Activated CD8-positive, alpha-beta T cell treated with anti-CD3 and anti-CD28 coated beads, Interleukin-2, amount 10 ng/mL, durations not matched to agents 7 days and 5 days (primary cell): ENCODE measurements around the gene HSPA12B. TPM values are rescaled to one million over a fixed set of nuclear protein-coding genes. Genes with fewer than 3 reads are reported as not detected.

Source experiments
- ATAC-seq: fragments of 150-1000 bp; cut with Tn5 transposase; one replicate; pipeline ENCODE4 v1.10.0; 2021; ENCODE audit warnings: moderate library complexity
- CTCF ChIA-PET: fragments of 350-600 bp; sonication (Branson Sonifier 250); formaldehyde crosslinking; loops from one replicate; lab custom pipeline; 2021; ENCODE audit warnings: antibody characterized with exemption; lab: Charles Lee
- POLR2A ChIA-PET: fragments of 350-600 bp; sonication (Branson Sonifier 250); formaldehyde crosslinking; loops from one replicate; lab custom pipeline; 2021; ENCODE audit warnings: antibody characterized with exemption; lab: Charles Lee
- DNase-seq: peaks from one replicate; pipeline ENCODE4 v3.0.0-alpha.2; 2020
- H3K27ac Mint-ChIP-seq: one replicate; pipeline ENCODE4 v1.8.0; 2021; ENCODE audit warnings: mild to moderate bottlenecking, mixed read lengths
- H3K27me3 Mint-ChIP-seq: one replicate; pipeline ENCODE4 v1.8.0; 2021; ENCODE audit warnings: low read depth, mixed read lengths
- H3K36me3 Mint-ChIP-seq: one replicate; pipeline ENCODE4 v1.8.0; 2021; ENCODE audit warnings: low read depth, mixed read lengths
- H3K4me1 Mint-ChIP-seq: one replicate; pipeline ENCODE4 v1.8.0; 2021; ENCODE audit warnings: low read depth, mixed read lengths
- H3K4me3 Mint-ChIP-seq: one replicate; pipeline ENCODE4 v1.8.0; 2021; ENCODE audit warnings: mild to moderate bottlenecking, mixed read lengths
- H3K9me3 Mint-ChIP-seq: one replicate; pipeline ENCODE4 v1.8.0; 2022; ENCODE audit warnings: mixed read lengths; ENCODE audit not compliant: insufficient read depth
- total RNA-seq, 2 experiments: library from RNA; stranded (reverse); gene quantifications; one replicate each; pipeline ENCODE4 v1.2.3, GENCODE V29; 2021

Gene HSPA12B
- total RNA-seq, 2 experiments from 2014 or later, result not detected

- Mint-ChIP-seq H3K27me3 (peaks cover 6% of the 10 kb centered on the region), H3K9me3 (no peaks in the 10 kb centered on the region), H3K36me3 (no peaks in the 10 kb centered on the region), H3K4me1 (no peaks in the 10 kb centered on the region), H3K27ac (no peak overlapping the region), H3K4me3 (no peak overlapping the region)
- ChIA-PET POLR2A (no interaction called here), CTCF (interaction anchor here (0.8 to 2.4 kb wide), 2 partner anchors 30 to 143 kb away, joined by 3 to 12 read pairs; no protein-coding TSS in a partner anchor)
- ATAC-seq (no peak), DNase-seq (no peak)
These were observed 26.3 kb upstream of the HSPA12B start for GRCh38 chr20:3705970-3706739.

GRCh38 chr20:3706774-3707507 is 25.5 kb upstream of the HSPA12B start:
- Mint-ChIP-seq H3K4me1 (no peaks in the 10 kb centered on the region), H3K36me3 (no peaks in the 10 kb centered on the region), H3K4me3 (no peak overlapping the region), H3K27ac (no peak overlapping the region), H3K9me3 (no peaks in the 10 kb centered on the region), H3K27me3 (peaks cover 6% of the 10 kb centered on the region)
- CTCF ChIA-PET, result interaction anchor here (1.2 to 2.4 kb wide), 2 partner anchors 30 to 144 kb away, joined by 9 to 12 read pairs; no protein-coding TSS in a partner anchor
- POLR2A ChIA-PET, result no interaction called here
- no peak for ATAC-seq
- no peak for DNase-seq

DNA sequence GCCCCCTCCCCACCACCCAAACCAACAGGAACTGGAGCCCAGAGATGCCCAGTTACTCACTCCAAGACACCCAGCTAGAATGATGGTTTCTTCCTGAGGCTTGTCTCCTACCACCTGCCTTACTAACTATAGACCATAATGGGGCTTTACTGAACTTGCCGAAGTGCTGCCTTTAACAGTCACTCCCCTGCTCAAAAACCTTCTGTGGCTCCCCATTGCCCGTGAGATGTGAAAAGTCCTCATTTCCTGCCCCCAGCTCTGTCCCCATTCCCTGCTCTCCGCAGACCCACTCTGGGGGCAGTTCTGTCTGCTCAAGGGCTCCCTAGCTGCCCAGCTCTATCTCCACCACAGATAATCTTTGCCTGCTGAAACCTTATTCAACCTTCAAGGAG is 25.0 kb upstream of the HSPA12B start:
- DNase-seq (no peak), ATAC-seq (no peak)
- Mint-ChIP-seq H3K4me1 (no peaks in the 10 kb centered on the region), H3K36me3 (no peaks in the 10 kb centered on the region), H3K27me3 (peaks cover 6% of the 10 kb centered on the region), H3K27ac (no peak overlapping the region), H3K4me3 (no peak overlapping the region), H3K9me3 (no peaks in the 10 kb centered on the region)
- ChIA-PET POLR2A (no interaction called here), CTCF (interaction anchor here (1.0 to 2.4 kb wide), 3 partner anchors 17 to 145 kb away, joined by 4 to 12 read pairs (median 9); no protein-coding TSS in a partner anchor)

- ChIA-PET CTCF (interaction anchor here (0.8 to 3.3 kb wide), 18 partner anchors 10 to 487 kb away, joined by 3 to 66 read pairs (median 4); partner anchors contain the start of gene ADISSP), POLR2A (no interaction called here)
- ATAC-seq (no peak), DNase-seq (no peak)
- Mint-ChIP-seq H3K27me3 (peaks cover 6% of the 10 kb centered on the region), H3K36me3 (no peaks in the 10 kb centered on the region), H3K4me1 (no peaks in the 10 kb centered on the region), H3K4me3 (no peak overlapping the region), H3K9me3 (no peaks in the 10 kb centered on the region), H3K27ac (no peak overlapping the region)
These were observed 22.4 kb upstream of the HSPA12B start for GRCh38 chr20:3710011-3710466.

GRCh38 chr20:3710703-3711483 is 21.6 kb upstream of the HSPA12B start:
- ChIA-PET POLR2A (no interaction called here), CTCF (interaction anchor here (0.6 to 3.3 kb wide), 54 partner anchors 9 to 486 kb away, joined by 3 to 66 read pairs (median 4); partner anchors contain the start of genes ADISSP, AP5S1 and SPEF1)
- Mint-ChIP-seq H3K36me3 (no peaks in the 10 kb centered on the region), H3K27me3 (peaks cover 6% of the 10 kb centered on the region), H3K4me1 (no peaks in the 10 kb centered on the region), H3K4me3 (no peak overlapping the region), H3K9me3 (no peaks in the 10 kb centered on the region), H3K27ac (no peak overlapping the region)
- DNase-seq (peak; percentile 81), ATAC-seq (peak; percentile 82)

- ATAC-seq (no peak), DNase-seq (no peak)
- ChIA-PET CTCF (interaction anchor here (0.6 to 3.3 kb wide), 49 partner anchors 9 to 486 kb away, joined by 3 to 66 read pairs (median 4); partner anchors contain the start of genes AP5S1 and SPEF1), POLR2A (no interaction called here)
- Mint-ChIP-seq H3K27ac (no peak overlapping the region), H3K4me1 (no peaks in the 10 kb centered on the region), H3K27me3 (peaks cover 6% of the 10 kb centered on the region), H3K36me3 (no peaks in the 10 kb centered on the region), H3K9me3 (no peaks in the 10 kb centered on the region), H3K4me3 (no peak overlapping the region)
These were observed 21.0 kb upstream of the HSPA12B start for GRCh38 chr20:3711484-3711941.

GRCh38 chr20:3712279-3712873 is 20.1 kb upstream of the HSPA12B start, which contains the start of gene SIGLEC1:
SIGLEC1 (minus strand) TSS chr20:3712600; CDS start chr20:3707128, 5,472 bp downstream.
- DNase-seq (no peak), ATAC-seq (no peak)
- ChIA-PET POLR2A (interaction anchor here (0.6 kb wide), 1 partner anchor 27 kb away, joined by 4 read pairs; no protein-coding TSS in a partner anchor), CTCF (interaction anchor here (1.4 to 3.1 kb wide), 2 partner anchors 36 to 150 kb away, joined by 5 to 66 read pairs; no protein-coding TSS in a partner anchor)
- no peak within 1 kb of the TSS for H3K27ac Mint-ChIP-seq
- H3K4me3 Mint-ChIP-seq, result no peak within 1 kb of the TSS
- no peaks in the 10 kb centered on the region for H3K36me3 Mint-ChIP-seq
- H3K4me1 Mint-ChIP-seq, result no peaks in the 10 kb centered on the region
- H3K9me3 Mint-ChIP-seq, result no peaks in the 10 kb centered on the region
- H3K27me3 Mint-ChIP-seq, result peaks cover 6% of the 10 kb centered on the region

DNA sequence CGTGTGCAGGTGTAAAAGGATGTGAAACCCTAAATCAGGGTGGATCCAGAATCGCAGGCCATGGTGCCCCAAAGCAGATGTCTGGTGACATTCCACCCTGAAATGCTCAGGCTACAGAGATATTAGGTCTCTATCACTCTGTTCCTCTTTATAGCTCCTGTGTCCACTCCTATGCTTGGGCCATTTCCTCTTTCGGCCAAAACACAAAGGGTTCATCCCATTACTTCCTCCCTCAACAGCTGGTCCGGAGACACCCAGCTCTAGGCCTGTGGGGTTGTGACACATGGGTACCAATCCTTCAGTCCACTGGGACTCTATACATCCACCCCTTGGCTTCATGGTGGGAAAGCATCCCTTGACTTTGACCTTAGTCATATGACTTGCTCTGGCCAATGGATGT is 18.4 kb upstream of the HSPA12B start:
- ATAC-seq, result no peak
- H3K4me3 Mint-ChIP-seq, result no peak overlapping the region
- DNase-seq, result no peak
- no peak overlapping the region for H3K27ac Mint-ChIP-seq
- no peaks in the 10 kb centered on the region for H3K36me3 Mint-ChIP-seq
- H3K27me3 Mint-ChIP-seq, result peaks cover 2% of the 10 kb centered on the region
- CTCF ChIA-PET, result interaction anchor here (1.2 kb wide), 1 partner anchor 13 kb away, joined by 3 read pairs; no protein-coding TSS in a partner anchor
- POLR2A ChIA-PET, result no interaction called here
- H3K4me1 Mint-ChIP-seq, result no peaks in the 10 kb centered on the region
- no peaks in the 10 kb centered on the region for H3K9me3 Mint-ChIP-seq

- ChIA-PET CTCF (interaction anchor here (0.6 to 2.8 kb wide), 7 partner anchors 28 to 295 kb away, joined by 3 to 14 read pairs (median 5); partner anchors contain the start of gene ADISSP), POLR2A (interaction anchor here (1.0 kb wide), 1 partner anchor 11 kb away, joined by 3 read pairs; no protein-coding TSS in a partner anchor)
- no peak overlapping the region for H3K4me3 Mint-ChIP-seq
- ATAC-seq (peak; percentile 74), DNase-seq (peak; percentile 50)
- H3K27me3 Mint-ChIP-seq, result peaks cover 12% of the 10 kb centered on the region
- peaks cover 11% of the 10 kb centered on the region for H3K4me1 Mint-ChIP-seq
- no peaks in the 10 kb centered on the region for H3K36me3 Mint-ChIP-seq
- no peak overlapping the region for H3K27ac Mint-ChIP-seq
- no peaks in the 10 kb centered on the region for H3K9me3 Mint-ChIP-seq
These were observed 16.2 kb upstream of the HSPA12B start for GRCh38 chr20:3716195-3716834.

DNA sequence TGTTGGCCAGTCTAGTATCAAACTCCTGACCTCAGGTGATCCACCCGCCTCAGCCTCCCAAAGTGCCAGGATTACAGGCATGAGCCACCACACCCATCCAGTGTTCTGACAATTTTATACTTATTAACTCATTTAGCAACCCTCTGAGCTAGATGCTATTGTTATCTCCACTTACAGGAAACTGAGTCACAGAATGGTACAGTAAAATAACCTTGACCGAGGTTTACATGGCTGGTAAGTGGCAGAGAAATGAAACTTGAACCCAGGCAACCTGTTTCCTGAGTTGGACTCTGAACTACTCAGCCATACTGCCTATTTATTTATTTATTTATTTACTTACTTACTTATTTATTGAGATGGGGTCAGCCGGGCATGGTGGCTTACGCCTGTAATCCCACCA is 13.4 kb upstream of the HSPA12B start:
- CTCF ChIA-PET, result interaction anchor here (2.2 kb wide), 1 partner anchor 8 kb away, joined by 15 read pairs; no protein-coding TSS in a partner anchor

More for the DNA sequence above, 13.4 kb upstream of the HSPA12B start:
- ATAC-seq (no peak), DNase-seq (no peak)
- POLR2A ChIA-PET, result no interaction called here
- Mint-ChIP-seq H3K9me3 (no peaks in the 10 kb centered on the region), H3K27ac (no peak overlapping the region), H3K4me3 (no peak overlapping the region), H3K36me3 (no peaks in the 10 kb centered on the region), H3K4me1 (peaks cover 11% of the 10 kb centered on the region), H3K27me3 (peaks cover 19% of the 10 kb centered on the region)
